HG02571 (cell line): ENCODE measurements around the gene ST6GALNAC2.

Source experiments
- ATAC-seq: cut with Tn5 transposase; IDR thresholded peaks from one replicate; pipeline ENCODE4 v1.9.1; 2021; ENCODE audit warnings: mild to moderate bottlenecking, moderate library complexity; ENCODE audit not compliant: unreplicated experiment

Gene ST6GALNAC2

DNA sequence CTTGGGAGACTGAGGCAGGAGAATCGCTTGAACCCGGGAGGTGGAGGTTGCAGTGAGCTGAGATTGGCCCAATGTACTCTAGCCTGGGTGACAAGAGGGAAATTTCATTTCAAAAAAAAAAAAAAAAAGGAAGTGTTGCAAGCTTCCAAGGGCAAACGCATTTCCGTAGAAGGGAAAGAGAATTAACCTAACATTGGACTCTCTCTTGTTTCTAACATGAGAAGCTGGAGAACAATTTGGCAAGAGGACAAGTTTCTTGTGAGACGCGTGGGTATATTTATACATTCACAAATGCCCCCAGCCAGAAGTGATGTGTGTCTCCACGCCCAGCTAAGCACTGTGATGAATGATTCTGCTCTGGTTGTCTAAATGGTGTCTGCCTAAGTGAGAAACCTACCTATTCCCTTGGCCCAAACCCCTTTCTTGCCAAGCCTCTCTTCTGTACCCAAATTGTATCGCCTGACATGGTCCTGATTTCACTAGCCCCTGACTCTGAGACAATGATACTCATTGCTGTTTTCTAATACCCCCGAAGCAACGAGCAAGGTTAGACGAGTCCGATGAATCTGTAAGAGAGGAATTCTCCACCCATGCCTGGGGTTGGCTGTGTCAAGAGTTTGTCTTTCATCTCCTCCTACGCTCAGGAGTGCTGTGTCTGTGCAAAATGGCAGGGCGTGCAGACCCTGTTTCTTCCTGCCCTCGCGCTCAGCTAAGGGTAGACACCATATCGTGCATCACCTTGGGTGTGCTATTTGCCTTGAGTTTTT lies 14.2 kb upstream of the ST6GALNAC2 start:
- no peak for ATAC-seq

DNA sequence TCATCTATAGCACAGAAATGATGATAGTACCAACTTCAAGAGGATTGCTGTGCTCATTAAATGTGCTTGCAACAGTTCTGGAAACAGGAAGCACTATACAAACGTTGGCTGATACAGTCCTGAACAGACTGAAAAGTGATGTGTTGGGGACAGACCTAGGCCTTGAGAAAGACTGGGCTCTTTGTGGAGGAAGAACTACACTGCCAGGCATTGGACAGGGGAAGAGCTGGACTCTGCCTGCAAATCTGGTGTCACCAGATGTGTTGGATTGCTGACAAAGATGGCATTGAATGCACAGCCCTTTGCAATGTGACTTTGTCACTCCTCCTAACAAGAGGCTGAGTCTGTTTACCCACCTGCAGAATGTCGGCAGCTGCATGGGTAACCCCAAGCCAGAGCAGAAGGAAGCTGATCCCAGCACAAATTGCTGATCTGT lies 12.4 kb upstream of the ST6GALNAC2 start:
- ATAC-seq, result no peak

DNA sequence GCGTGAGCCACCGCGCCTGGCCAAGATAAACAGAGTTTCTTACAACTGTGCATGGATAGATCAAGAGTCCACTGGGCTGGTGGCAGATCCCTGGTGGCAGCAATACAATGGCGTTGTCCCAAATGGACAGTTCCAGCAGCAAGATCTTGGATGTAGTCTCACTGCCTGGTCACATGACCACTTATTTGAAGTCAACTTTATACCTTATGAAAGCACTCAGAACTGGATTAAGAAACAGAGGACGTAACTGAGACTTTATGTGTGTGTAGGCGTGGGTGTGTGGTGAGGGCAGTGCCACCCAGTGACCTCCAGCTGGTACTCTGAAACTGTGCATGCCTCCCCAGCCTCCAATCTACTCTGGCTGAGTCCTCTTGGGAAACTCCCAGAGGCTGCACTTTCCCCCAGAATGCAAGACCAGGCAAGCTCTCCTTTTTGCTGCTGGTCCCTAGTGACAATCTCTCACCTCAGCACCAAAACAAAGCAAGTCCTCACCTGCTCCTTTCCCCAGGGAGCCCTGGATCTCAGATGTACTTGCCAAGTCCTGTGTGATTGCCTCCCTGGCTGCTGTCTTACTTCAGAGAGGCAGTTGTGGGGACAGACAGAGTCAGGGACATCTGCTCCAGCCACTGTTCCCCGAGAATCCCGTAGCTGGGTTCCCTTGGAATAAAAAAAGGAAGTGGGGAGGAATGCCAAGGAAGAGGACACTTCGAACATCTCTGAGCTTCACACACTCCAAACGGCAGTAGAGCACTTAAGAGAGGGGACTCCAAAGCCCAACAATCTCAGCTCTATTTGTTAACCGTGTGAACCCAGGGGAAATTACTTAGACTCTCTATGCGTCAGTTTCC lies 11.7 kb upstream of the ST6GALNAC2 start:
- ATAC-seq, result no peak

DNA sequence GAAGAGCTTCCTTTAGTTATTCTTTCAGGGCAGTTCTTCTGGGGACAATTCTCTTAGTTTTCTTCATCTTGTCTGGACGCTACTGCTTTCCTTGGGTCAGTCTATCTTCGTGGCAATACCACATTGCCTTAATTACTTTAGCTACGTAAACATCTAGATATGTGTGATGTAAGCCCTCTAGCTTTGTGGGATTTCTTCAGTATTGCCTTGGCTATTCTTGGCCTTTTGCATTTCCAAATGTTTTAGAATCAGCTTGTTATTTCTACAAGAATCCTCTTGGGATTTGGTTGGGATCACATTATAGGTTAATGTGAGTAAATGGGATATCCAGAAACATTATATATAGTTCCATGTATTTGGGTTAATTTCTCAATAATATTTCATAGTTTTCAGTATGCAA lies 9.0 kb upstream of the ST6GALNAC2 start:
- ATAC-seq, result no peak

DNA sequence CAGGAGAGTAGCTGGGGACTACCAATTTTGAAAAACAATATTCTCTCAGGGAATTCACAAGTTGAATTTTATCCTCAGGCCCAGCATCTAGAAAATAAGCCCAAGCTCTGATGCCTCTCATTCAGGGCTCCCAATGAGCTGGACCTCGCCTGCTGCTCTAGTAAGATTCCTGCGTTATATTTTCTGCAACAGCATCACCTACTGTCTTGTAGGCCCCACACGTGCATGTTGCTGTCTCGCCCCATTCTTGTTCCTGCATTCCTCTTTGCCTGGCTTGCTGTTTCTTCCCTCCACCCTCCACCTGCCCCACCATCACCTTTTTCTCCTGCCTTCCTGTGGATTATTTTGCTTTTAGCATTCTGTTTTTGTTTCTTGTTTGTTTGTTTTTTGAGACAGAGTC lies 8.3 kb upstream of the ST6GALNAC2 start:
- ATAC-seq, result no peak

DNA sequence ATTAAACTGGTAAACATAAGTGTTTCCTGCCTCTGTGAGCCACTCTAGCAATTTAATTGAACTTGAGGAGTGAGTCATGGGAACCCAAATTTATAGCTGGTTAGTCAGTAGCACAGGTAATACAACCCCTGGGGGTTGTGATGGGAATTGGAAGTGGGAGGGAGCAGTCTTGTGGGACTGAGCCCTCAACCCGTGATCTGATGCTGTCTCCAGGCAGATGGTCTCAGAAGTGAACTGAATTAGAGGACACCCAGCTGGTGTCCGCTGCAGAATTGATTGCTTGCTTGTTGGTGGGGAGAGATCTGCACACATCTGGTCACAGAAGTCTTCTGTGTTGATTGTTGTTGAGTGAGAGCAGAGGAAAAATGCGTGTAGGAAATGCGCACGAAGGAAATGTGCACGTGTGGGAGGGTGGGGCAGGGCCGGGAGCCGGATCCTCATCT lies 7.7 kb upstream of the ST6GALNAC2 start:
- ATAC-seq, result no peak

DNA sequence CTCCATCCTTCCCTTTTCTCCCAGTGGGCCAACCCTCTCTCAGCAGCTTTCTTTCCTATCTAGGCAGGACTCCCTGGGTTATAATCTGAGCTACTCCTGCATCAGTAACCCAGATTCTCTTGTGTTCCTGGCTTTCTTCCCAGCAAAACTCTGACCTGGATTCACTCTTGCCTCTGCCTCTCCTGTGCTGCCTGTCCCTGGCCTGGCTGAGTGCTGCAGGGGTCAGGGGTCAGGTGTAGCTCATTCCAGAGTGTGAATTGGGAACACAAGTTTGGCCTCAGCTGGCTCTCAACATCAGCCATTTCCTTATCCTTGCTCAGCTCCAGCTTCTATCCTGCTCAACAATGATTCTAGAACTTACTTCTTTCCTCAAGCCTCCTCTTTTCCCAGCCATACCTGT lies 2.5 kb upstream of the ST6GALNAC2 start:
- ATAC-seq, result no peak

DNA sequence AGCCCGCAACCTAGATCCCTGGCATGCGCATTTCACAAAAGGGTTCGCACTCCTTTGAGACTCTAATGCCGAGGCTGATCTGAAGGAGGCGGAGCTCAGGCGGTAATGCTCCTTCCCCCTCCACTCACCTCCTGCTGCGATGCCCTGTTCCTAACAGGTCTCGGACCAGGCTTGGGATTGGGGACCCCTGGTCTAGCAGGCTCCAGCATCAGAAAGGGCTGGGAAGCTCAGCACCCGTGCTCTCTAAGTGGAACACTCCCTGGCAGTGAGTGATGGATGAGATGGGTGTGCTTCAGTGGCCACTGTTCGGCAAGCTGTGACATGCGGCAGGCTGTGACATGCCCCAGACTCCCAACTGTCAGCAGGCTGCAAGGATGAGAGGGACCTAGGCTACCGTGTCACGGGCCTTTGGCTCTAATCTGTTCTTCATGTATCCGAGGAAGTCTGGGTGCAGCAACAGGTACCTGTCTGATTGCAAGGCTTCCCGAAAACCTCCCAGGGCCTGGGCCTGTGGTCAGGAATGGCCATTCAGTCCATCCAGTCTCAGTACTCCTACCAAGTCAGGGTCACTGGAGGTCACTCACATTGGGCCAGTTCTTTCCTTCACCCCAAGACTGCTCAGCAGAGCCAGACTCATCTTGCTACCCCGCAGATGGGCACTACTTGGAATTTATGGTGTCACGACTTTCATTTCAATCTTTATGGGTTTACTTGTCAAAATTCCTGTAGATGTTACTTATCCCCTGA lies 1.3 kb upstream of the ST6GALNAC2 start:
- ATAC-seq, result no peak

DNA sequence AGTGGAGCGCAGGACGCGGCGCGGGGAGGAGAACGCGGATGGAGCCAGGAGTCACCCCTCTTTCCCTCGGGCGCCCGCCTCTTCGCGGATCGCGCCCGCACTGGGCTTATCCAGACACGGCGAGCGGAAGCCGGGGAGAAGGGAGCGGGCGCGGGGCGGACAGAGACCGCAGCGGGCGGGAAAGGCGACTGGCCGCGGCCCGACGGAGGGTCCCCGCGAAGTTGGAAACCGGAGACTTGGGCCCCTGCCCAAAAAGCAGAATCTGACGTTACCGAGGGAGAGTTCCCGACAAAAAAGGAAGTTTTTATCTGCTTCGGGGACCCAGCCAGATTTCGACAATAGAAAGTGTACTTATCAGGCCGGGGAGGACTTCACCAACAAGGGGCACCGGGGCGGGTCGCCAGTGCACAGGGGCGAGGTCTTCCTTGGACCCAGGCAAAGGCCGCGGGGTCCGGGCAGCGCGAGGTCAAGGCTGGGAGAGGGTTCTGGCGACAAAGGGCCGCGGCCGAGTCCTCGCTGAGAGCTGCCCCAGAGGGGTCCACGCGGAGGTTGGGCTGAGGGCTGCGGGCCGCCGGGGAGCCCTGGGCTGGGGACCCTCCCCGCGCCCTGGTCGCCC lies 519 bp downstream of the ST6GALNAC2 start:
- ATAC-seq, result no peak

DNA sequence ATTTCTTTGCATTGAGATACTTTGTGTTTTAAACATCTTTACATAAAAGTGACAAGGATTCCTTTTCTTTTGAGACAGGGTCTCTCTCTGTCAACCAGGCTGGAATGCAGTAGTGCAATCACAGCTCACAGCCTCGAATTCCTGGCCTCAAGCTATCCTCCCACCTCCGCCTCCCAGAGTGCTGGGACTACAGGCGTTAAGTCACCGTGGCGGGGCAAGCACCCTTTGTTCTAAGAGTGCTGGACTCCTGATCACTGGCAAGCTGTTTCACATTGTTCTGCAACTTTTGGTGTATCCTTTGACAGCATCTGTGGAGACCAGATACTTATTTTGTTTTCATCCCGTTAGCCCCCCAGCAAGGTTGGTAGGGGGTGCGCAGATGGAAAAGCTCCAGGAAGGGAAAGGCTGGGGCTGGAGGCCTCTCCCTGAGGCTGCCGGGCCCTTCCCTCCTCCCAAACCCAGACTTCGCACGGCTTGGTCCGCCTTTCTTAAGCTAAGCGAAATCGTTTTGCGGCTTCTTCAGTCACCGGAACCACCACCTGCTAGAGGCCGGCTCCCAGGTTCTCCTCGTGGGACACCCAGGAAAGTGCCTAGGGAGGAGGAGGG lies 1.1 kb downstream of the ST6GALNAC2 start:
- no peak for ATAC-seq

DNA sequence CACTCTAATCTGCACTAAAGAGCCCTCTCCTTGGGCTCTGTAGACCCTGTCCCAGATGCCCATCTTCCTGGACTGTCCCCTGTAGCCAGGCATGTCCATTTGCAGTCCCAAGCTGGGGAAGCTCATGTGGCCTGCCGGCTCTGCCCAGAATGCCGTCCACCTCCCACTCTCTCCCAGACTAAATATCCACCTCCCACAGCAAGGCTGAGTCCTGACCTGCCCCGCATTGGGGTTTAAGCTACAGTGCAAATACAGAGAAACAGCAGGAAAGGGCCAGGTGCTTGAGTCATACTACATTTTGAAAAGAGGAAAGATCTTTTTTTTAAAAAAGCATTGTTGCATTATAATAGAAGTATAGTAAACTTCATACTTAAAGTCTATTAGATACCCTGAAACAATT lies 3.0 kb downstream of the ST6GALNAC2 start:
- ATAC-seq, result no peak

DNA sequence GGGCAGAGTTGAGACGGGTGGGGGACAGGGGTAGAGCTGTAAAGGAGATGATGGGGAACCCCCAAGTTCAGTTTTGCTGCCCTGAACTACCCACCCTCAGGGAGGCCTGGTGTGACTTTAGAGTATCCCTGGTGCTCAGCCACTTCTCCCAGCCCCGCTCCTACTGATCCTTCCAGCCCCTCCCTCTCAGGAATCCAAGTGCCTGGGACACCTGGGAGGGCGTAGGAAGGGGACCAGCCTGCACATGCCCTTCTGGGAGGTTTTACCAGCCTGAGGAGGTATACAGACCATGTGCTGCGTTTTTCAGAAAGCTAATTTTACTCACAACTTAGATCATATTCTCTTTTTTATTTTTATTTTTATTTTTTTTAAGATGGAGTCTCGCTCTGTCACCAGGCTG lies 4.1 kb downstream of the ST6GALNAC2 start:
- ATAC-seq, result no peak

DNA sequence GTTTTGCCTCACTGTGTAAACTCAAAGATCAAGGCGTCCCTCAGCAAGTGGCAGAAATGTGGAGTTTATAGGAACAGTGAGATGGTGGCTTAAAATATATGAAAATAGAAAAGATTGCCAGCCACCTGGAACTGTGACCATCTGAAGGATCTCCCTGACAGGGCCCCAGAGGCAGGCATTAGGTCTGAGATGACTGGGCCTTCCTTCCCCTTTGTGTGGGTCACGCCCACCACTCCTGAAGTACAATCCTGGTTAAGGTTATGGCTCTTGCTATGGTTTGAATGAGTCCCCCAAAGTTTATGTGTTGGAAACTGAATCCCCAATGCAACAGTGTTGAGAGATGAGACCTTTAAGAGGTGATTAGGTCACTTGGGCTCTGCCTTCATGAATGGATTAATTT lies 6.4 kb downstream of the ST6GALNAC2 start:
- no peak for ATAC-seq

DNA sequence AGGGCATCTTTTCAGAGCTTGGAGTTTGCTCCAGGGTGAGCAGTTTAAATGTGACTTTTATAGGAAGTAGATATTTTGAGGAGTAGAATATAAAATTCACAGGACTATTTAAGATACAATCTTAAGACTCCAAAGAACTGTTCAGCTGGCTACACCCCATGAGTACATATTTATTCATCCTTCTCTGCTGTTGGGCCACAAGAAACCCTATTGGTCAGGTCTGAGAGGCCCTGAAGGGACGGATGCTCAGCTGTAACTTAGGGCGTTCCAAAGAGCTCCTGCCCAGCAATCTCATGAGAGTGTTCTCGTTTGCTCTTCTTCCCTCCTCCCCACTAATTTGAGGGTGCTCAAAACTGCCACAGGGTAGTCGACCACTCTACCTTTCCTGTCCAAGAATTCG lies 7.3 kb downstream of the ST6GALNAC2 start:
- ATAC-seq, result no peak

DNA sequence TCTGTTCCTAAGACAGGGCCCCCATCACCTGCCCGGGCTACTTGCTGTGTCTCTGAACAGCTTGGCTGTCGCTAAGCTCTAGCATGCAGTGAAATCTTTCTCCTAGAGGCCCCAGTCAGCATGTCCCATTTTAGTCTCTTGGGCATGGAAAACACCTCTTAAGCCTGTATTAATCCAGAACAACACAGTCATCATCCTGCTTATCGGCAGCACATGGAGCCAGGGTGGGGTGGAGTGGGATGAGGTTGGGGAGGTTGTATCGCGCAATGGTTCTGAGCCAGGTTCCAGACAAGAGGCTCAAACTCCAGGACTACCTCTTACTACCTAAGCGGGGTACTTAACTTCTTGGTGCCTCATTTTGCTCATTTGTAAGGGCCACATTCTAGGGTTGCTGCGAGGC lies 7.8 kb downstream of the ST6GALNAC2 start:
- no peak for ATAC-seq

DNA sequence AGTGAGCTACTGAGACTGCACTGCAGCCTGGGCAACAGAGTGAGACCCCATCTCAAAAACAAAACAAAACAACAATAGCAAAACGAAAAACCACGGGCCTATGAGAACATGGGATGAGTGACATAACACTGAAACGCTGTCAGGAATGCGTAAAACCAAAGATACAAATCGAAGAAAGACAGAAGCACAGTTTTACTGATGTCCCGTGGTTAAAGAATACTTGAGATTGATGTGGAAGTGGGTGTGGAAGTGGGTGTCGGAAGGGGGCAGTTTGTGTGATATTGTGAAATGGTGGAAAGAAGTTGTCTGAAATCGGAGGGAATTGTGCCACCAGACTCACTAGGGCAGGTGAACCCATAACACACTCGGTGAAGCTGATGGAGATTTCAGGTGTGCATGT lies 9.5 kb downstream of the ST6GALNAC2 start:
- no peak for ATAC-seq

DNA sequence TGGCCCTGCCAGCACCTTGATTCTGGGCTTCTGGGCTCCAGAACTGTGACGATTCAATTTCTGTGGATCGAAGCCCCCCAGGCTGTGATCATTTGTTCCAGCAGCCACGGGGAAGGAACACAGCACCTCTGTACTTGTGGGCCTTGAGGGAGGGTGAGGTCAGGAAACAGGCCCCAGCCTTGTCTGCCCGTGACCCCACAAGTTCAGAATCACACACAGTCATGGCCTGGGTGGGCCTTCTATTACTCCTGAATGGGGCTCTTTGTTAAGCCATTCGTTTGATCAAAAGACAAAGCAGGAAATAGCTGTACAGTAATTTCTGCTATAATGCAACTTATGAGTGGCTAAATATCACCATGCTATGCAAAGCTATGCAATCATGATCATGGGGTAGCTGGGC lies 10.1 kb downstream of the ST6GALNAC2 start:
- ATAC-seq, result no peak

DNA sequence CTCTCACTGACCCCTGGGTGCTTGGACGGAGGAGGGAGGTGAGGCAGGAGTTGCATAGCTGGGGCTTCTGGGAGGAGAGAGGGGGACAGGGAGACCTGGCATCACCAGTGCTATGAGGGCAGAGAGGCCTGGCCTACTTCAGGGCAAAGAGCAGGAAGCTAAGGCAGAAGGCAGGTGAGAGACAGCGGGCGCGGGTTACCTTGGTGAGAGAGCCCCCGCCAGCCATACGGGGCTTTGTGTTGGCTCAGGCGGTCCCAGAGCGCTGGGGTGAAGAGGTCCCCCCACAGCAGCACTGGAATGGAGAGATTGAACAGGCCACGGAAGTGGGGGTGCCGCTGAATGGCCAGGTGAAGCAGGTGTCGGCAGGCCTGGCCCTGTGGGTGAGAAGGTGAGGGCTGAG lies 11.5 kb downstream of the ST6GALNAC2 start:
- ATAC-seq, result no peak

DNA sequence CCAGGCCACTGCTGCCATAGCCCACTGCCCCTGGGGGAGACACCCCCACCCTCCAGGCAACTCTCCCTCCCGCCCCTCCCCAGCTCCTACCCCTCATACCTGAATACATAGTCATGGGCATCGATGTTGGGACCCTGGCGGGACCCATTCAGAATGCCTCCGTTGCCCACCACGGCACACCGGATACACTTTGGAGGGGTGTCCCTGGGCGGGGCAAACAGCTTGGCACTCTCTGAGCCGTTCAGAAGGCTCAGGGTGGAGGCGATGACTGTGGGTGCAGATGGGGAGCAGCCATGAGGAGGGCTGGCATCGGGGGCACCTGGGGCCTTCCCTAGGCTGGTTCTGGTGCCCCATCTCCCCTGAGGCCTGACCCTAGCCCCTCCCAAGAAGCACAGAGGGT lies 12.6 kb downstream of the ST6GALNAC2 start:
- no peak for ATAC-seq

DNA sequence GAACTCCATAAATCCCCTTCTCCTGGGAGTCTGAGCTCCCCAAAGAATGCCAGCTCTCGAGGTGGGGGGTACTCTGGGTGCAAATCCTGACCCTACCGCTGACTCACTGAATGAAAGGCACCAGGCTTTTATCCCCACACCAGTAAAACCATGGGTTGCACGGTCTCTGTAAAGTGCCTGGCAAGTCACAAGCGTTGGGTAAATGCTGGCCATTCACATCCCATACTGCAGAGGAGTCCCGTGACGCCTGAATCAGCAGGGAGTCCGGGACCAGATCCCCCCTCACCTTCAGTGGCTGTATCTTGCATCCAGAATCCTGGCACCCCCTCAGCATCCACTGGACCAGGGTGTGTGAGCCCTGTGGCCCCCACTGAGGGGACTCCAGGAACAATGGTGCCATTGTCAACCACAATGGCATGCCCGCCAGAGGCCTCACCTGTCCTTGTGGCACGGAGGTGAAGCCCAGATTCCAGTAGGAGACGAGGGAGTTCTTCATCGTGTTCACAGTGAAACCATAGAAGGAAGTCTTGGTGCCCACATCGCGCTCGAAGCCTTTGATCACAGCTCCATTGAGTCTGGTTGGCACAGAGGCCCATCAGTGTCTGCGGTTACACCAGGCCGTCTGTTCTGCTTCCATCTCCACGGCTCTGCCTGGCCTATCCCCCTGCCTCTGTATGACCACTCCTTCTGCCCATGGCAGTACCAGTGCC lies 13.3 kb downstream of the ST6GALNAC2 start:
- no peak for ATAC-seq
